ENCODE measurements around the gene ITSN2.
"Not testable (repeated sequence)": the region's sequence is repeated elsewhere in the genome, so short reads cannot be mapped to it uniquely, and the experiment has no call there.

ITSN2 gene

DNA sequence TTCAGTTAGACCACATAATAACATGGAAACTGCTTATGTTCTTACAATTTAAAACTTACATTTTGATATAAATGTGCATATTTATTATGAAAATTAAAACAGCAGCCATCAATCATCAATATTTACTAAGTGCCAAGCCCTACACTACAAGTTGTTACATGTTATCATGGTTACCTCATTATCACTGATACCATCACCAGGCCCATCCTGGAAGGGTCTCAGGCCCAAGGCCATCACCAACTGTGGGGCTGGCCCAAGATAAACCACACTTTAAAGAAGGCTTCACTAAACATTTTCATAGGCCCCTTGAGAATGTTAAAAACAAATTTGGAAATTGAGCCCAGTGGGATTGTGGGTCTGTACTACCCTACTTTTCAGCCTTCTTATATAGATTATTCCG is 6.4 kb downstream of the ITSN2 start:
- Histone ChIP-seq H3K4me1 (ENCODE audit: insufficient read depth, low read length) (no peaks in the 10 kb centered on the region), H3K36me3 (ENCODE audit: insufficient read depth, low read length) (no peaks in the 10 kb centered on the region), H3K9ac (ENCODE audit: low read depth, low read length) (no peak overlapping the region), H3K9me3 (ENCODE audit: control insufficient read depth, insufficient read depth, low read length) (no peaks in the 10 kb centered on the region)

DNA sequence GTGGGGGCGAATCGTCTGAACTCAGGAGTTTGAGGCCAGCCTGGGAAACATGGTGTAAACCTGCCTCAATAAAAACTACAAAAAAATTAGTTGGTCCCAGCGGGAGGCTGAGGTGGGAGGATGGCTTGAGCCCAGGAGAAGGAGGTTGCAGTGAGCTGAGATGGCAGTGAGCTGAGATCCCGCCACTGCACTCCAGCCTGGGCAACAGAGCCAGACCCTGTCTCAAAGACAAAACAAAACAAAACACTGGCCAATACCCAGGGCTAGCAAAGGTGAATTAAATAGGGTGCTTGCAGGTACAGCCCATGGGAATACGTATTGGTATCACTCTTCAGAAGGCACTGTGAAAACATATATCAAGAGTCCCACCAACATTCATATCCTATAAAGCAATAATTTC is 7.0 kb downstream of the ITSN2 start:
- Histone ChIP-seq H3K36me3 (ENCODE audit: insufficient read depth, low read length) (no peaks in the 10 kb centered on the region), H3K9me3 (ENCODE audit: control insufficient read depth, insufficient read depth, low read length) (no peaks in the 10 kb centered on the region), H3K9ac (ENCODE audit: low read depth, low read length) (no peak overlapping the region), H3K4me1 (ENCODE audit: insufficient read depth, low read length) (no peaks in the 10 kb centered on the region)

DNA sequence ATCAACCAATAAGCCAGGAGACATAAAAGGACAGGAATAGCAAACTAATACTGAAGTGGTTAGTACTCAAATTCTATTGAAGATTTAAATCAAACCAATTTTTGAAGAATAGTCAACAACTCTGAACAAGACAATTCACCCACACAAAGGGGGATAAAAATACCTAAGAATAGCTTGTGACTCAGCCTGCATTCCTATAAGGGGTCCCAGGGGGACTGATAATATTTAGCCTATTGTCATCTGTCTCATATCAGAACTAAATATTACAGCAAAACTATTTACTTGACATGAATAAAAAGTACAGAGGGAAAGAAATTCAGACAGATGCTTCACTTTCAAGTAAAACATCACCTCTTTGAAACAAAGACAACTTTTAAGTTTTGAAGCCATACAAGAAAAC is 7.7 kb downstream of the ITSN2 start:
- no peaks in the 10 kb centered on the region for H3K9me3 ChIP-seq (ENCODE audit: control insufficient read depth, insufficient read depth, low read length)
- no peak overlapping the region for H3K9ac ChIP-seq (ENCODE audit: low read depth, low read length)
- H3K4me1 ChIP-seq (ENCODE audit: insufficient read depth, low read length) = no peaks in the 10 kb centered on the region
- H3K36me3 ChIP-seq (ENCODE audit: insufficient read depth, low read length) = no peaks in the 10 kb centered on the region

DNA sequence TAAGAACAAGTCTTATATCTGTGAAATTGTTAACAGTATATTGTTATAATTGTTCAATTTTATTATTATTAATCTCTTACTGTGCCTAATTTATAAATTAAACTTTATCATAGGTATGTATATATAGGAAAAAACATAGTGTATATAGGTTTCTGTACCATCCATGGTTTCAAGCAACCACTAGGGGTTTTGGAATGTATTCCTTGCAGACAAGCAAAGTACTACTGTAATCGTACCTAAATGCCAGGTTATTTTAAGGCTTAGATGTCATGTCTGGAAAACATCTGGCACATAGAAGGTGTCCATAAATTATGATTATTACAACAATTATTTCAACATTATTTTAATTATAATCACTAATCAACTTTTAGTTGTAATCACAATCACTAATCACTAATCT is 8.4 kb downstream of the ITSN2 start:
- no peak overlapping the region for H3K9ac ChIP-seq (ENCODE audit: low read depth, low read length)
- no peaks in the 10 kb centered on the region for H3K4me1 ChIP-seq (ENCODE audit: insufficient read depth, low read length)
- H3K9me3 ChIP-seq (ENCODE audit: control insufficient read depth, insufficient read depth, low read length) = no peaks in the 10 kb centered on the region
- H3K36me3 ChIP-seq (ENCODE audit: insufficient read depth, low read length) = no peaks in the 10 kb centered on the region

DNA sequence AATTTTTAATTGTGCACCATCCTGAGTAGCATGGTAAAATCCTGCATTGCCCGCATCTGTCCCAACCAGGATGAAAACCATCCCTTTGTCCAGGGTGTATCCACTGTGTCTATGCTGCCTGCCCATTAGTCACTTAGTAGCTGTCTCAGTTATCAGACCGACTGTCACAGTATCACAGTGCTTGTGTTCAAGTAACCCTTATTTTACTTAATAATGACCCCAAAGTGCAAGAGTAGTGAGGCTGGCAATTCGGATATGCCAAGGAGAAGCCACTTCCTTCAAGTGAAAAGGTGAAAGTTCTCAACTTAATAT is 8.8 kb downstream of the ITSN2 start:
- H3K36me3 ChIP-seq (ENCODE audit: insufficient read depth, low read length) = no peaks in the 10 kb centered on the region
- H3K9ac ChIP-seq (ENCODE audit: low read depth, low read length) = no peak overlapping the region
- no peaks in the 10 kb centered on the region for H3K9me3 ChIP-seq (ENCODE audit: control insufficient read depth, insufficient read depth, low read length)
- no peaks in the 10 kb centered on the region for H3K4me1 ChIP-seq (ENCODE audit: insufficient read depth, low read length)

DNA sequence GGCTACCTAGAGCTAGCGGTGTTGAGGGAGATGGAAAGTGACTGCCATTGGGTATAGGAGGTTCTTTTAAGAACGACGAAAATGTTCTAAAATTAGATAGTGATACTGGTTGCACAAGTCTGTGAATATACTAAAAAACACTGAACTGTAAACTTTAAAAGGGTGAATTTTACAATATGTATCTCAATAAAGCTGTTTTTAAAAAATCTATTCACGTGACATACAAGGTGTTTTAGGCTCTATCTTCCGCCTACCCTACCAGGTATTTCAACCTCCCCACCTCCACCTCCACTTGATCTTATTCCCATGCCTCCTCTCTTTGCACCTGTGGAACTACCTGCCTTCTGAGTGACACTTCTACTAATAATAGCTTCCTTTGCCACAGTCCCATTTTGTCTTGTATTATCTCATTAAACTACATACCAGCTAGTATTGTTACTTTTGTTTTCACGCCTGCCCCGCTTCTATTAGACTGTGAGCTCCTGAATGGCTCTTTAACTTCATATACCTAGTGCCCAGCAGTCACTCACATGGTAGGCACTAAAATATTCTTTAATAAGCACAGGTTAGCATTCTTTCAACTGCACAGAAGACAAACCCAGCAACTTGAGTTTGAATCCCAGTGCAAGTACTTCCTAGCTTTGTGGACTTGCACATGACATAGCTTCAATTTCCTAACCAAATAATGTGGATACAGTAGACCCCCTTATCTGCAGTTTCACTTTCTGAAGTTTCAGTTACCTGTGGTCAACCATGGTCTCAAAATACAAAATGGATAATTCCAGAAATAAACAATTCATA is 9.3 kb downstream of the ITSN2 start:
- Histone ChIP-seq H3K9me3 (ENCODE audit: control insufficient read depth, insufficient read depth, low read length) (no peaks in the 10 kb centered on the region), H3K36me3 (ENCODE audit: insufficient read depth, low read length) (no peaks in the 10 kb centered on the region), H3K9ac (ENCODE audit: low read depth, low read length) (no peak overlapping the region), H3K4me1 (ENCODE audit: insufficient read depth, low read length) (no peaks in the 10 kb centered on the region)

DNA sequence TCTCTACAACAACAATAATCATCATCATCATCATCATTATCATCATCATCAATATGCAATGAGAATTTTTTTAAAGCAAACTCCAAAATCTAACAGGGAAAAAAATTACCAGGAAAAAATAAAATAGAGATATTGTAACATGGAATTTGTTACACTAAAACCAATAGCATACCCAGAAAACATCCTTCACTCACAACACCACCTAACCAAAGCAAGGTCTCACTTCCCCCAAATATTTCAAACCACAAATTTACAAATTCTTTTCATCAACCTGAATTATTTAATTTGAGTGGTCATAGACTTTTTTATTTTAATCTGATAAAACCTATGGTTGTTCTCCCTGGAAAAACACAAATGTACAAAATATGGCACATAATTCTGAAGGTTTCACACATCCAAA is 11.2 kb downstream of the ITSN2 start:
- Histone ChIP-seq H3K4me1 (ENCODE audit: insufficient read depth, low read length) (no peaks in the 10 kb centered on the region), H3K9ac (ENCODE audit: low read depth, low read length) (no peak overlapping the region), H3K9me3 (ENCODE audit: control insufficient read depth, insufficient read depth, low read length) (no peaks in the 10 kb centered on the region)

DNA sequence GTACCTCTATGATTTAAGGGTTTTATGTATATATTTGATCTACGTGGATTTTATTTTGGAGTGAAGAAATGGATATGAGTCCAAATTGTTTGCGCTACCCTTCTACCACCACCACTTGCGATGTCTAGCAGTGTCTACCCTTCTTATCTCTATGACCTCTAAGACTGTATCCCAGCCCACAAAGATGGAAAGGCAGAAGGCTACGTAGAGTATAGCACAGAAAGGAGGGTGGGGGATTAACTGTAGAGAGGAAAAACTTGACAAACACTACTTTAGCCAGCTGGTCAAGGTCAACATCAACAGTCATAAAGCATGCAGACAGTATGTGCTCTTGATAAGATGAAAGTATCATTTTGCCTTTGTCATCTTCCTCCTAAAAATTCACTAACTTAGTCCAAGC is 14.4 kb downstream of the ITSN2 start:
- Histone ChIP-seq H3K9ac (ENCODE audit: low read depth, low read length) (no peak overlapping the region), H3K36me3 (ENCODE audit: insufficient read depth, low read length) (no peaks in the 10 kb centered on the region), H3K4me1 (ENCODE audit: insufficient read depth, low read length) (peaks cover 8% of the 10 kb centered on the region), H3K9me3 (ENCODE audit: control insufficient read depth, insufficient read depth, low read length) (no peaks in the 10 kb centered on the region)

More for the DNA sequence above, 11.2 kb downstream of the ITSN2 start:
- H3K36me3 ChIP-seq (ENCODE audit: insufficient read depth, low read length) = no peaks in the 10 kb centered on the region

DNA sequence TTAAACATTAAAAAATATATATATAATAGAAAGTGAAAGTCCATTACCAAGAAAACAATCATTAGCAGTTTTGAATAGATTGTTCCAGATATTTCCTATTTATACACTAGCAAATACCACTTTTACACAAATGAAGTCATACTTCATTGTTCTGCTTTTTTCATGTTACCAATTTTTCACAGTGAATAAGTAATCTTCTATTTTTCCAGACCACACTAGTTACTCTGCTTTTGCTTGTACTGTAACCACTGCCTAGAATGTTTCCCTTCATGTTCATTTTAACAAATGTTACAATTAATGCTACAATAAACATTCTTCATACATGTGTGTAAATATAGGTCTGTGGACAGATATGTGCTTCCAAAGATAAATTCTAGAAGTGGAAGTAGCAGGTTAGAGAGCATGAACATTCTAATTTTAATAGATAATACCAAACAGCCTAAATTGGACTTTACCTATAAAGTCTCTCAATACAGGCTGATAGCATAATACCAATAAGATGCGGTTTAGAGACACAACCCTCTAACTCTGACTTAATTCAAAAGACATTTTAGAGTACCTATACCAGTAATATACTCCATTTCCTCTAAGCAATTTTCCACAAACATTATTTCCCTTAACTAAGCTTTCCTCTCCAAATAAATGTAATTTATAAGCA is 17.0 kb downstream of the ITSN2 start:
- no peaks in the 10 kb centered on the region for H3K36me3 ChIP-seq (ENCODE audit: insufficient read depth, low read length)
- no peaks in the 10 kb centered on the region; the same call in 1 of the 2 replicates for H3K9me3 ChIP-seq (ENCODE audit: control insufficient read depth, insufficient read depth, low read length)
- H3K4me1 ChIP-seq (ENCODE audit: insufficient read depth, low read length) = peaks cover 8% of the 10 kb centered on the region
- H3K9ac ChIP-seq (ENCODE audit: low read depth, low read length) = no peak overlapping the region

DNA sequence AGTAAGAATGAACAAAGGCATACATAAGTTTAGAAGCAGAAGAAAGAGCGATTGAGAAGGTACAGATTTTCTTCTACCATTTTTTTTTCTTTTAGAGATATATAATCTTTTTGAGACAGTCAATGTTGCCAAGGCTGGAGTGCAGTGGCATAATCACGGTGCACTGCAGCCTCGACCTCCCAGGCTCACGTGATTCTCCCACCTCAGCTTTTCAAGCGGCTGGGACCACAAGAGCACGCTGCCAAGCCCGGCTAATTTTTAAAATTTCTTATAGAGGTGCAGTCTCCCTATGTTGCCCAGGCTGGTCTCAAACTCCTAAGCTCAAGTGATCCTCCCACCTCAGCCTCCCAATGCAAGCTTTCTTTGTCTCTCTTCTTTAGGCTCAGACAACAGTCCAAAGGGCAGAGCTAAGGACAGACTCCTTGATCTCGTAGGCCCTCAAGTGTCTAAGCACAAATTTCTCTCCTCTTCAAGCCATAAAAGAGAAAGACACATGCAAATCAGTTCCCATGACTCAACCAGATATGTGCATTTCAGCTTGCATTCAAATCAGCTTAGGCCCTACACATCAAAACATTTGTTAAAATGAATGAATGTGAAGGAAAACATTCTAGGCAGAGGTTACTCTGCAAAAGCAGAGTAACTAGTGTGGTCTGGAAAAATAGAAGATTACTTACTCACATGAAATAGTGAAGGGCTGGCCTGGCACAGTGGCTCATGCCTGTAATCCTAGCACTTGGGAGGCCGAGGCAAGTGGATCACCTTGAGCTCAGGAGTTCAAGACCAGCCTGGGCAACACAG is 18.0 kb downstream of the ITSN2 start:
- Histone ChIP-seq H3K36me3 (ENCODE audit: insufficient read depth, low read length) (no peaks in the 10 kb centered on the region), H3K4me1 (ENCODE audit: insufficient read depth, low read length) (peaks cover 15% of the 10 kb centered on the region), H3K9ac (ENCODE audit: low read depth, low read length) (no peak overlapping the region), H3K9me3 (ENCODE audit: control insufficient read depth, insufficient read depth, low read length) (no peaks in the 10 kb centered on the region; the same call in 1 of the 2 replicates)

DNA sequence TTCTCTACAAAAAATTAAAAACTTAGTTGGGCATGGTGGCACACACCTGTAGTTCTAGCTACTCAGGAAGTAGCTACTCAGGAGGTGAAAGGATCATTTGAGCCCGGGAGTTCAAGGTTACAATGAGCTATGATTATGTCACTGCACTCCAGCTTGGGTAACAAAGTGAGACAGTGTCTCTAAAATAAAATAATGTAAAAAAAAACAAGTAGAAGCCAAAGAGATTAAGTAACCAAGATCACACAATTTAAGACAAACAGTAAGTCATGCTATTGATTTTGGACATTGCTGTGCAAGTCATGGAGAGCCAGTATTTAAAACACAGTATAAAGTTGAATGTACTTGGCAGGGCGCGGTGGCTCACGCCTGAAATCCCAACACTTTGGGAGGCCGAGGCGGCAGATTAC is 20.5 kb downstream of the ITSN2 start:
- peaks cover 15% of the 10 kb centered on the region for H3K4me1 ChIP-seq (ENCODE audit: insufficient read depth, low read length)

DNA sequence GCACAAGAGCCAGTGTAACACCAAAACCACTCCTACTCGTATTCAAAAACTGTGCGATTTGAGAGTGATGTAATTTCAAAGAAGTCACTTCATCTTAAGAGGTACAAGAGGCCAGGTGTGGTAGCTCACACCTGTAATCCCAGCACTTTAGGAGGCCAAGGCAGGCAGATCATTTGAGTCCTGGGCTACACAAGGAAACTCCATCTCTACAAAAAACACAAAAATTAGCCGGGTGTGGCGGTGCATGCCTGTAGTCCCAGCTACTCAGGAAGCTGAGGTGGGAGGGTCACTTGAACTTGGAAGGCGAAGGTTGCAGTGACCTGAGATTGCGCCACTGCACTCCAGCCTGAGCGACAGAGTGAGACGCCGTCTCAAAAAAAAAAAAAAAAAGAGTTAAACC is 21.2 kb downstream of the ITSN2 start:
- not testable (repeated sequence) for H3K9ac ChIP-seq (ENCODE audit: low read depth, low read length); H3K9me3 ChIP-seq (ENCODE audit: control insufficient read depth, insufficient read depth, low read length); H3K36me3 ChIP-seq (ENCODE audit: insufficient read depth, low read length)
- peaks cover 15% of the 10 kb centered on the region for H3K4me1 ChIP-seq (ENCODE audit: insufficient read depth, low read length)

More for the DNA sequence above, 20.5 kb downstream of the ITSN2 start:
- Histone ChIP-seq H3K9ac (ENCODE audit: low read depth, low read length) (no peak overlapping the region), H3K9me3 (ENCODE audit: control insufficient read depth, insufficient read depth, low read length) (no peaks in the 10 kb centered on the region; the same call in 1 of the 2 replicates), H3K36me3 (ENCODE audit: insufficient read depth, low read length) (no peaks in the 10 kb centered on the region)

DNA sequence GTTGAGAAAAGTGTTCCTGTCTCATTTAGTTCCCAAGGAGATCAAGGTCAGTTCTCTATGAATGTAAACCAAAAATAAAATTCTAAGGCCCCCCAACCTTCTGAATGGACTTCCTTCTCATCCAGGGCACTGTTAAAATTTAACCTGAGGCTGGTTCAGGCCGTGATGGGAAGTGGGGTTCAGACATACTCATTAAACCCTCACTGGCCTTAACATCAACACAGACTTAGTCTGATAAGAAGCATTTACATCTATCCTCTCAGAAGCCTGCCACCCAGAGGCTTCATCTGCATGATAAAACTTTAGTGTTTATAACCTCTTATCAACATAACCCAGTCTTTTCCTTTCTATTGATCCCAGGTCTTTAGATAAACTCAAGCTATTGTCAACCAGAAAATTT is 22.4 kb downstream of the ITSN2 start:
- no peaks in the 10 kb centered on the region for H3K36me3 ChIP-seq (ENCODE audit: insufficient read depth, low read length)
- no peaks in the 10 kb centered on the region; the same call in 1 of the 2 replicates for H3K9me3 ChIP-seq (ENCODE audit: control insufficient read depth, insufficient read depth, low read length)
- peaks cover 15% of the 10 kb centered on the region for H3K4me1 ChIP-seq (ENCODE audit: insufficient read depth, low read length)
- no peak overlapping the region for H3K9ac ChIP-seq (ENCODE audit: low read depth, low read length)

DNA sequence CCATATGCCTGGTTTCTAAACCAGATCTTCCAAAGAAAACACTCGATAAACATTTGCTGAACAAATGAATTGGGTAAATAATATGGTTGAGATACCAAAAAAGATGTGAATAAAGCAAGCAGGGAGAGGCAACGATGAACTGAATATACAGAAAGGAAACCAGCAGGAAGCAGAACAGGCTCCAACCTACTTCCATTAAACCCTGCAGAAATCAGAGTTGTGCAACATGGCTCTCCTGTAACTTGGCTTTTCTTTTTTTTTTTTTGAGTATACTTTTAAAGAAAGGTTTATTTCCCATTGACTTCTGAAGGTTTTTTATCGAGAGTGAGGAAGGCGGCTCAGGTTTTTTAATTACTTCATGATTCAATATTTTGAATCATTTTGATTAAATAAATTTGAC is 23.5 kb downstream of the ITSN2 start:
- no peaks in the 10 kb centered on the region; the same call in 1 of the 2 replicates for H3K9me3 ChIP-seq (ENCODE audit: control insufficient read depth, insufficient read depth, low read length)
- peaks cover 7% of the 10 kb centered on the region; the same call in 1 of the 2 replicates for H3K4me1 ChIP-seq (ENCODE audit: insufficient read depth, low read length)
- H3K36me3 ChIP-seq (ENCODE audit: insufficient read depth, low read length) = no peaks in the 10 kb centered on the region
- no peak overlapping the region for H3K9ac ChIP-seq (ENCODE audit: low read depth, low read length)
